Brain microvascular endothelial cell (primary cell): ENCODE data around the gene CDKN2AIPNL.

Source experiments
- DNase-seq: peaks from one replicate; pipeline ENCODE4 v3.0.0-alpha.2; 2020
- H3K27ac ChIP-seq: fragments of 250-450 bp; sonication (Bioruptor Pico); 2 replicates; pipeline ENCODE4 v1.5.1; 2020; ENCODE audit warnings: mild to moderate bottlenecking, moderate library complexity
- H3K27me3 ChIP-seq: fragments of 250-450 bp; sonication (Bioruptor Pico); replicated peaks from 2 replicates; pipeline ENCODE4 v1.5.1; 2020; ENCODE audit warnings: mild to moderate bottlenecking
- H3K36me3 ChIP-seq: fragments of 250-450 bp; sonication (Bioruptor Pico); replicated peaks from 2 replicates; pipeline ENCODE4 v1.5.1; 2020; ENCODE audit warnings: mild to moderate bottlenecking
- H3K4me3 ChIP-seq: 2 replicates; pipeline ENCODE4 v1.5.1; 2011; ENCODE audit warnings: low read depth, mild to moderate bottlenecking, control low read depth, low read length, moderate library complexity
- CTCF ChIP-seq: IDR thresholded peaks from 2 replicates; pipeline ENCODE4 v1.5.1; 2011; ENCODE audit warnings: low read depth, mild to moderate bottlenecking, moderate library complexity, low read length, control low read depth, inconsistent platforms; ENCODE audit errors: missing control alignments
- in situ Hi-C: cut with HindIII; loops from 2 replicates; pipeline ENCODE4 v1.10.0; 2017; ENCODE audit warnings: low sequenced_read_pairs, low pct_ligation_motif_present

Gene CDKN2AIPNL

GRCh38 chr5:134411546-134412266 is at the start of gene CDKN2AIPNL:
CDKN2AIPNL (minus strand) TSS chr5:134411881; CDS start chr5:134411854, 27 bp downstream.
- peak; percentile 66 for TF ChIP-seq CTCF
- peak; percentile 79 for DNase-seq

GRCh38 chr5:134460551-134460950 is 48.9 kb upstream of the CDKN2AIPNL start:
- DNase-seq, result no peak
- in situ Hi-C loops, result no loop called here

More at GRCh38 chr5:134411546-134412266, at the start of gene CDKN2AIPNL:
- in situ Hi-C loops, result no loop called here
- Histone ChIP-seq H3K36me3 (no peaks in the 10 kb centered on the region), H3K27me3 (no peaks in the 10 kb centered on the region), H3K27ac (no peak within 1 kb of the TSS), H3K4me3 (peak within 1 kb of the TSS; percentile 89)

GRCh38 chr5:134459491-134459890 is 47.8 kb upstream of the CDKN2AIPNL start:
- H3K27ac ChIP-seq, result no peak overlapping the region
- in situ Hi-C loops, result no loop called here
- no peaks in the 10 kb centered on the region for H3K36me3 ChIP-seq
- H3K4me3 ChIP-seq, result no peak overlapping the region
- DNase-seq, result no peak
- no peak for TF ChIP-seq CTCF
- H3K27me3 ChIP-seq, result no peaks in the 10 kb centered on the region

More at GRCh38 chr5:134460551-134460950, 48.9 kb upstream of the CDKN2AIPNL start:
- Histone ChIP-seq H3K27ac (no peak overlapping the region), H3K27me3 (no peaks in the 10 kb centered on the region), H3K36me3 (no peaks in the 10 kb centered on the region), H3K4me3 (no peak overlapping the region)
- TF ChIP-seq CTCF, result no peak

- Histone ChIP-seq H3K27me3 (no peaks in the 10 kb centered on the region), H3K36me3 (no peaks in the 10 kb centered on the region), H3K27ac (no peak overlapping the region), H3K4me3 (no peak overlapping the region)
- DNase-seq, result no peak
- no peak for TF ChIP-seq CTCF
- in situ Hi-C loops, result no loop called here
These were observed 47.3 kb upstream of the CDKN2AIPNL start for GRCh38 chr5:134459010-134459403.

- in situ Hi-C loops, result no loop called here
These were observed 46.7 kb upstream of the CDKN2AIPNL start for GRCh38 chr5:134458234-134459009.

More at GRCh38 chr5:134458234-134459009, 46.7 kb upstream of the CDKN2AIPNL start:
- Histone ChIP-seq H3K4me3 (no peak overlapping the region), H3K27ac (no peak overlapping the region), H3K27me3 (no peaks in the 10 kb centered on the region), H3K36me3 (no peaks in the 10 kb centered on the region)
- no peak for DNase-seq
- no peak for TF ChIP-seq CTCF
